ENCODE results near the gene DCDC1. TPM values are rescaled to one million over a fixed set of nuclear protein-coding genes. Genes with fewer than 3 reads are reported as not detected.

DCDC1 gene
- total and polyA plus RNA-seq, 9 donors = 0.16 to 18.4 (median 1.5) TPM

GRCh38 chr11:31102875-31103274 is 266.7 kb downstream of the DCDC1 start:
- Histone ChIP-seq H3K4me1 (ENCODE audit: insufficient read depth) (no peaks in the 10 kb centered on the region), H3K9me3 (no peaks in the 10 kb centered on the region), H3K4me3 (no peak overlapping the region), H3K27me3 (no peaks in the 10 kb centered on the region), H3K27ac (no peak overlapping the region), H3K36me3 (no peaks in the 10 kb centered on the region)
- TF ChIP-seq EP300 (IDR thresholded peaks at IDR 0.05) (no peak), POLR2A (IDR thresholded peaks at IDR 0.05) (no peak), CTCF (IDR thresholded peaks at IDR 0.05) (no peak)
- DNase-seq = no peak
- WGBS, 3 donors = 72 to 81% (median 77%) methylated on average over 5 of the region's 5 CpGs
- intact Hi-C loops (cut with DNase I) = no loop called here

- no peaks in the 10 kb centered on the region for H3K36me3 ChIP-seq
- no peaks in the 10 kb centered on the region for H3K4me1 ChIP-seq (ENCODE audit: insufficient read depth)
- no peak overlapping the region for H3K27ac ChIP-seq
- H3K4me3 ChIP-seq = no peak overlapping the region
- no peaks in the 10 kb centered on the region for H3K27me3 ChIP-seq
- no peaks in the 10 kb centered on the region for H3K9me3 ChIP-seq
- TF ChIP-seq CTCF (IDR thresholded peaks at IDR 0.05) (no peak), EP300 (IDR thresholded peaks at IDR 0.05) (no peak), POLR2A (IDR thresholded peaks at IDR 0.05) (no peak)
- no peak for DNase-seq
- intact Hi-C loops (cut with DNase I) = no loop called here
Observed at GRCh38 chr11:31102316-31102715, 267.2 kb downstream of the DCDC1 start.

GRCh38 chr11:31096191-31096805 is 273.2 kb downstream of the DCDC1 start:
- Histone ChIP-seq H3K27ac (no peak overlapping the region), H3K4me3 (no peak overlapping the region), H3K9me3 (no peaks in the 10 kb centered on the region), H3K36me3 (no peaks in the 10 kb centered on the region), H3K27me3 (no peaks in the 10 kb centered on the region), H3K4me1 (ENCODE audit: insufficient read depth) (no peaks in the 10 kb centered on the region)
- TF ChIP-seq CTCF (IDR thresholded peaks at IDR 0.05) = no peak
- no peak for TF ChIP-seq EP300 (IDR thresholded peaks at IDR 0.05)
- no peak for TF ChIP-seq POLR2A (IDR thresholded peaks at IDR 0.05)
- DNase-seq = no peak
- WGBS, 3 donors = 54 to 66% (median 64%) methylated on average over 2 of the region's 2 CpGs
- intact Hi-C loops (cut with DNase I) = no loop called here

GRCh38 chr11:31092638-31093037 is 276.9 kb downstream of the DCDC1 start:
- Histone ChIP-seq H3K4me1 (ENCODE audit: insufficient read depth) (no peaks in the 10 kb centered on the region), H3K36me3 (no peaks in the 10 kb centered on the region), H3K27me3 (no peaks in the 10 kb centered on the region), H3K9me3 (no peaks in the 10 kb centered on the region), H3K27ac (no peak overlapping the region), H3K4me3 (no peak overlapping the region)
- intact Hi-C loops (cut with DNase I) = no loop called here
- TF ChIP-seq EP300 (IDR thresholded peaks at IDR 0.05) (no peak), POLR2A (IDR thresholded peaks at IDR 0.05) (no peak), CTCF (IDR thresholded peaks at IDR 0.05) (no peak)
- DNase-seq = no peak
